HepG2 (cell line): ENCODE results near the gene CCND1. TPM values are rescaled to one million over a fixed set of nuclear protein-coding genes. Genes with fewer than 3 reads are reported as not detected.

Experiments used
- DNMT3B ChIP-seq: conservative IDR thresholded peaks from 2 replicates; pipeline ENCODE4 v1.6.1; 2016; ENCODE audit warnings: missing biosample characterization, control low read depth
- EEA1 ChIP-seq: sonication (generic); formaldehyde crosslinking; IDR thresholded peaks from 2 replicates; pipeline ENCODE4 v1.5.1; 2020; ENCODE audit warnings: mild to moderate bottlenecking, missing genetic modification reagents, borderline replicate concordance
- FOXK2 ChIP-seq: fragments of 450-650 bp; IDR thresholded peaks from 2 replicates; pipeline ENCODE4 v1.6.1; 2016
- HES4 ChIP-seq: sonication (generic); formaldehyde crosslinking; IDR thresholded peaks from 2 replicates; pipeline ENCODE4 v1.9.0; 2021; ENCODE audit warnings: mild to moderate bottlenecking, missing genetic modification reagents, borderline replicate concordance
- MZF1 ChIP-seq: sonication (generic); formaldehyde crosslinking; IDR thresholded peaks from 2 replicates; pipeline ENCODE4 v1.8.1; 2023; ENCODE audit warnings: mild to moderate bottlenecking, missing genetic modification reagents, borderline replicate concordance
- PHF8 ChIP-seq: sonication (generic); formaldehyde crosslinking; IDR thresholded peaks from 2 replicates; pipeline ENCODE4 v1.5.0; 2020; ENCODE audit warnings: missing genetic modification reagents
- REXO4 ChIP-seq: sonication (generic); formaldehyde crosslinking; IDR thresholded peaks from 2 replicates; pipeline ENCODE4 v1.8.0; 2022; ENCODE audit warnings: missing genetic modification reagents, mild to moderate bottlenecking, borderline replicate concordance
- SIN3B ChIP-seq: fragments of 150-350 bp; IDR thresholded peaks from 2 replicates; pipeline ENCODE4 v1.6.1; 2014; ENCODE audit warnings: low read length
- SRSF9 ChIP-seq: fragments of 200-400 bp; formaldehyde crosslinking; IDR thresholded peaks from 2 replicates; pipeline ENCODE4 v1.6.1; 2018; ENCODE audit warnings: borderline replicate concordance, mild to moderate bottlenecking, low read depth, low read length; ENCODE audit not compliant: insufficient read depth, poor library complexity, severe bottlenecking
- STAT5B ChIP-seq: sonication (generic); formaldehyde crosslinking; IDR thresholded peaks from 2 replicates; pipeline ENCODE4 v1.4.0; 2020; ENCODE audit warnings: missing genetic modification reagents
- ZBTB7A ChIP-seq: sonication (generic); formaldehyde crosslinking; IDR thresholded peaks from 2 replicates; pipeline ENCODE4 v1.8.0; 2022; ENCODE audit warnings: mild to moderate bottlenecking, missing genetic modification reagents
- ZFP36L1 ChIP-seq: sonication (generic); formaldehyde crosslinking; IDR thresholded peaks from 2 replicates; pipeline ENCODE4 v1.8.0; 2022; ENCODE audit warnings: mild to moderate bottlenecking, missing genetic modification reagents, moderate library complexity
- ZFP90 ChIP-seq: sonication (generic); formaldehyde crosslinking; IDR thresholded peaks from 2 replicates; pipeline ENCODE4 v1.8.0; 2022; ENCODE audit warnings: missing genetic modification reagents, mild to moderate bottlenecking, inconsistent platforms, borderline replicate concordance
- ZKSCAN8 ChIP-seq: IDR thresholded peaks from 2 replicates; pipeline ENCODE4 v1.6.1; 2016; ENCODE audit warnings: borderline replicate concordance, missing genetic modification reagents, missing compliant biosample characterization
- ZNF160 ChIP-seq: sonication (generic); formaldehyde crosslinking; IDR thresholded peaks from 2 replicates; pipeline ENCODE4 v1.8.0; 2022; ENCODE audit warnings: mild to moderate bottlenecking, inconsistent platforms, missing genetic modification reagents
- ZNF383 ChIP-seq: sonication (generic); formaldehyde crosslinking; IDR thresholded peaks from 2 replicates; pipeline ENCODE4 v1.4.0; 2020; ENCODE audit warnings: missing genetic modification reagents, mild to moderate bottlenecking, borderline replicate concordance
- ZNF746 ChIP-seq: sonication (generic); formaldehyde crosslinking; IDR thresholded peaks from 2 replicates; pipeline ENCODE4 v1.8.0; 2022; ENCODE audit warnings: mild to moderate bottlenecking, missing genetic modification reagents
- ZNF749 ChIP-seq: sonication (generic); formaldehyde crosslinking; IDR thresholded peaks from 2 replicates; pipeline ENCODE4 v1.8.0; 2022; ENCODE audit warnings: mild to moderate bottlenecking, missing genetic modification reagents, moderate library complexity, borderline replicate concordance
- polyA plus RNA-seq, 8 experiments: library from polyadenylated mRNA; depleted of rRNA in 3 of 8; stranded (reverse) in 7 of 8; unstranded in 1 of 8; fragments of >200 nt; fragmentation: Illumina TruSeq in 4 of 8; extraction: Trizol in 4 of 8; gene quantifications; 2 replicates each; pipeline versions ENCODE4 v1.2.1 to v1.2.3, GENCODE V29; 2011 to 2016; ENCODE audit warnings: low read depth in 4 of 8, missing spikeins in 1 of 8, mixed read lengths in 1 of 8; ENCODE audit not compliant: insufficient read depth in 1 of 8
- total RNA-seq, 5 experiments: library from RNA; depleted of rRNA; stranded (reverse); fragments of >200 nt; fragmentation: Illumina TruSeq; extraction: Trizol; gene quantifications; 2 replicates each; pipeline ENCODE4 v1.2.3, GENCODE V29; 2016; ENCODE audit warnings: low read depth in 1 of 5
- TF ChIP-seq, protein P1 (sequence below): sonication (generic); formaldehyde crosslinking; IDR thresholded peaks from 2 replicates; pipeline ENCODE4 v1.8.1; 2023; ENCODE audit warnings: mild to moderate bottlenecking, missing genetic modification reagents, borderline replicate concordance
- TF ChIP-seq, protein P2 (sequence below): IDR thresholded peaks from 2 replicates; pipeline ENCODE4 v1.6.1; 2016; ENCODE audit warnings: low read depth
- TF ChIP-seq, protein P3 (sequence below): sonication (generic); formaldehyde crosslinking; IDR thresholded peaks from 2 replicates; pipeline ENCODE4 v1.4.0; 2020; ENCODE audit warnings: low read depth, mild to moderate bottlenecking, missing genetic modification reagents
- TF ChIP-seq, protein P4 (sequence below): sonication (generic); formaldehyde crosslinking; IDR thresholded peaks from 2 replicates; pipeline ENCODE4 v1.5.0; 2020; ENCODE audit warnings: mild to moderate bottlenecking, missing genetic modification reagents, borderline replicate concordance
- TF ChIP-seq, protein P5 (sequence below), 2 experiments: fragments of 450-650 bp in 1 of 2; sonication (generic) in 1 of 2; formaldehyde crosslinking; IDR thresholded peaks; 2 replicates each; pipeline versions ENCODE4 v1.5.0 to v1.8.0; 2020 to 2022; ENCODE audit warnings: mild to moderate bottlenecking in 1 of 2, missing genetic modification reagents in 1 of 2
- TF ChIP-seq, protein P6 (sequence below): sonication (generic); formaldehyde crosslinking; IDR thresholded peaks from 2 replicates; pipeline ENCODE4 v1.4.0; 2020; ENCODE audit warnings: mild to moderate bottlenecking, low read depth, missing genetic modification reagents

The CCND1 gene
- total and polyA plus RNA-seq, 2 of the 13 experiments (the other 11 are each of a cell fraction or from before 2014, with no cell fraction given) = 107 to 136 TPM

DNA sequence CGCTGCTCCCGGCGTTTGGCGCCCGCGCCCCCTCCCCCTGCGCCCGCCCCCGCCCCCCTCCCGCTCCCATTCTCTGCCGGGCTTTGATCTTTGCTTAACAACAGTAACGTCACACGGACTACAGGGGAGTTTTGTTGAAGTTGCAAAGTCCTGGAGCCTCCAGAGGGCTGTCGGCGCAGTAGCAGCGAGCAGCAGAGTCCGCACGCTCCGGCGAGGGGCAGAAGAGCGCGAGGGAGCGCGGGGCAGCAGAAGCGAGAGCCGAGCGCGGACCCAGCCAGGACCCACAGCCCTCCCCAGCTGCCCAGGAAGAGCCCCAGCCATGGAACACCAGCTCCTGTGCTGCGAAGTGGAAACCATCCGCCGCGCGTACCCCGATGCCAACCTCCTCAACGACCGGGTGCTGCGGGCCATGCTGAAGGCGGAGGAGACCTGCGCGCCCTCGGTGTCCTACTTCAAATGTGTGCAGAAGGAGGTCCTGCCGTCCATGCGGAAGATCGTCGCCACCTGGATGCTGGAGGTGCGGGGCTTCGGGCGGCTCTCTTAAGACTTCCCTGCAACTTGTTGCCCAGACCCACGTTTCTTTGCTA, at the start of gene CCND1 (continued):
- TF ChIP-seq, protein P1, sequence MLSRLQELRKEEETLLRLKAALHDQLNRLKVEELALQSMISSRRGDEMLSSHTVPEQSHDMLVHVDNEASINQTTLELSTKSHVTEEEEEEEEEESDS = no peak
- TF ChIP-seq SRSF9 = no peak
- no peak for TF ChIP-seq EEA1 (CRISPR knock-in tag)
- peak; percentile 69 for TF ChIP-seq PHF8 (CRISPR knock-in tag)
- TF ChIP-seq ZNF746 (CRISPR knock-in tag) = peak; percentile 75
- no peak for TF ChIP-seq ZFP36L1 (CRISPR knock-in tag)
- TF ChIP-seq ZNF160 (CRISPR knock-in tag) = no peak
- TF ChIP-seq ZBTB7A (CRISPR knock-in tag) = 0 out of 2 replicates have a peak, but pooled peaks have one; percentile 54
- no peak for TF ChIP-seq REXO4 (CRISPR knock-in tag)
- no peak for TF ChIP-seq ZNF383 (CRISPR knock-in tag)
- peak; percentile 85 for TF ChIP-seq ZFP90 (CRISPR knock-in tag)
- no peak for TF ChIP-seq FOXK2
- TF ChIP-seq MZF1 (CRISPR knock-in tag) = no peak
- 0 out of 2 replicates have a peak, but pooled peaks have one; percentile 42 for TF ChIP-seq SIN3B
- TF ChIP-seq, protein P2, sequence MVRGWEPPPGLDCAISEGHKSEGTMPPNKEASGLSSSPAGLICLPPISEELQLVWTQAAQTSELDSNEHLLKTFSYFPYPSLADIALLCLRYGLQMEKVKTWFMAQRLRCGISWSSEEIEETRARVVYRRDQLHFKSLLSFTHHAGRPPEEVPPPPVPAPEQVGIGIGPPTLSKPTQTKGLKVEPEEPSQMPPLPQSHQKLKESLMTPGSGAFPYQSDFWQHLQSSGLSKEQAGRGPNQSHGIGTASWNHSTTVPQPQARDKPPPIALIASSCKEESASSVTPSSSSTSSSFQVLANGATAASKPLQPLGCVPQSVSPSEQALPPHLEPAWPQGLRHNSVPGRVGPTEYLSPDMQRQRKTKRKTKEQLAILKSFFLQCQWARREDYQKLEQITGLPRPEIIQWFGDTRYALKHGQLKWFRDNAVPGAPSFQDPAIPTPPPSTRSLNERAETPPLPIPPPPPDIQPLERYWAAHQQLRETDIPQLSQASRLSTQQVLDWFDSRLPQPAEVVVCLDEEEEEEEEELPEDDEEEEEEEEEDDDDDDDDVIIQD = no peak
- TF ChIP-seq, protein P3, sequence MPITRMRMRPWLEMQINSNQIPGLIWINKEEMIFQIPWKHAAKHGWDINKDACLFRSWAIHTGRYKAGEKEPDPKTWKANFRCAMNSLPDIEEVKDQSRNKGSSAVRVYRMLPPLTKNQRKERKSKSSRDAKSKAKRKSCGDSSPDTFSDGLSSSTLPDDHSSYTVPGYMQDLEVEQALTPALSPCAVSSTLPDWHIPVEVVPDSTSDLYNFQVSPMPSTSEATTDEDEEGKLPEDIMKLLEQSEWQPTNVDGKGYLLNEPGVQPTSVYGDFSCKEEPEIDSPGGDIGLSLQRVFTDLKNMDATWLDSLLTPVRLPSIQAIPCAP (CRISPR knock-in tag) = no peak
- TF ChIP-seq, protein P4, sequence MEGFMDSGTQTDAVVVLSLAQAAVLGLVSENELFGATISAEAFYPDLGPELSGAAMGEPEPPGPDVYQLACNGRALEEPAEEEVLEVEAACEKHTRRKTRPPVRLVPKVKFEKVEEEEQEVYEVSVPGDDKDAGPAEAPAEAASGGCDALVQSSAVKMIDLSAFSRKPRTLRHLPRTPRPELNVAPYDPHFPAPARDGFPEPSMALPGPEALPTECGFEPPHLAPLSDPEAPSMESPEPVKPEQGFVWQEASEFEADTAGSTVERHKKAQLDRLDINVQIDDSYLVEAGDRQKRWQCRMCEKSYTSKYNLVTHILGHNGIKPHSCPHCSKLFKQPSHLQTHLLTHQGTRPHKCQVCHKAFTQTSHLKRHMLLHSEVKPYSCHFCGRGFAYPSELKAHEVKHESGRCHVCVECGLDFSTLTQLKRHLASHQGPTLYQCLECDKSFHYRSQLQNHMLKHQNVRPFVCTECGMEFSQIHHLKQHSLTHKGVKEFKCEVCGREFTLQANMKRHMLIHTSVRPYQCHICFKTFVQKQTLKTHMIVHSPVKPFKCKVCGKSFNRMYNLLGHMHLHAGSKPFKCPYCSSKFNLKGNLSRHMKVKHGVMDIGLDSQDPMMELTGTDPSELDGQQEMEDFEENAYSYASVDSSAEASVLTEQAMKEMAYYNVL = 0 out of 2 replicates have a peak, but pooled peaks have one; percentile 17
- TF ChIP-seq HES4 (CRISPR knock-in tag) = no peak
- peak; percentile 89; the same call in 1 of the 2 replicates for TF ChIP-seq ZNF749
- TF ChIP-seq ZKSCAN8 (CRISPR knock-in tag) = no peak
- 0 out of 2 replicates have a peak, but pooled peaks have one; percentile 87 for TF ChIP-seq STAT5B (CRISPR knock-in tag)
- TF ChIP-seq, protein P5, sequence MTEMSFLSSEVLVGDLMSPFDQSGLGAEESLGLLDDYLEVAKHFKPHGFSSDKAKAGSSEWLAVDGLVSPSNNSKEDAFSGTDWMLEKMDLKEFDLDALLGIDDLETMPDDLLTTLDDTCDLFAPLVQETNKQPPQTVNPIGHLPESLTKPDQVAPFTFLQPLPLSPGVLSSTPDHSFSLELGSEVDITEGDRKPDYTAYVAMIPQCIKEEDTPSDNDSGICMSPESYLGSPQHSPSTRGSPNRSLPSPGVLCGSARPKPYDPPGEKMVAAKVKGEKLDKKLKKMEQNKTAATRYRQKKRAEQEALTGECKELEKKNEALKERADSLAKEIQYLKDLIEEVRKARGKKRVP (CRISPR knock-in tag; IDR thresholded peaks at IDR 0.05) = peak in 1 of 2 experiments; percentile 60; a peak in 1 of 4 replicates
- TF ChIP-seq, protein P6, sequence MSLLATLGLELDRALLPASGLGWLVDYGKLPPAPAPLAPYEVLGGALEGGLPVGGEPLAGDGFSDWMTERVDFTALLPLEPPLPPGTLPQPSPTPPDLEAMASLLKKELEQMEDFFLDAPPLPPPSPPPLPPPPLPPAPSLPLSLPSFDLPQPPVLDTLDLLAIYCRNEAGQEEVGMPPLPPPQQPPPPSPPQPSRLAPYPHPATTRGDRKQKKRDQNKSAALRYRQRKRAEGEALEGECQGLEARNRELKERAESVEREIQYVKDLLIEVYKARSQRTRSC (CRISPR knock-in tag) = no peak
- TF ChIP-seq DNMT3B = no peak
